K562 (cell line): Measurements from ENCODE around the gene BSDC1. TPM values are rescaled to one million over a fixed set of nuclear protein-coding genes. Genes with fewer than 3 reads are reported as not detected.

Source experiments
- ARID2 ChIP-seq: fragments of 450-650 bp; IDR thresholded peaks from 2 replicates; pipeline ENCODE4 v1.6.1; 2017; ENCODE audit warnings: antibody characterized with exemption, mild to moderate bottlenecking
- FOS ChIP-seq: IDR thresholded peaks from 3 replicates; pipeline ENCODE4 v1.6.1; 2011; ENCODE audit not compliant: insufficient read length; ENCODE audit errors: extremely low read depth
- GABPA ChIP-seq: fragments of 200-800 bp; sonication (Bioruptor generic); conservative IDR thresholded peaks from 2 replicates; pipeline ENCODE4 v1.6.1; 2016; ENCODE audit warnings: low read depth, missing genetic modification characterization, missing compliant biosample characterization
- GATAD2B ChIP-seq: fragments of 450-650 bp; IDR thresholded peaks from 2 replicates; pipeline ENCODE4 v1.6.1; 2017; ENCODE audit warnings: mild to moderate bottlenecking, borderline replicate concordance
- HNRNPH1 ChIP-seq: fragments of 200-400 bp; formaldehyde crosslinking; optimal IDR thresholded peaks from 2 replicates; pipeline ENCODE3; 2017; ENCODE audit warnings: low read depth, mild to moderate bottlenecking, low read length, moderate library complexity
- KAT8 ChIP-seq: fragments of 450-650 bp; IDR thresholded peaks from 2 replicates; pipeline ENCODE4 v1.6.1; 2016; ENCODE audit warnings: low read depth, mild to moderate bottlenecking
- NFIX ChIP-seq: fragments of 250-450 bp; sonication (Bioruptor Pico); IDR thresholded peaks from 2 replicates; pipeline ENCODE4 v1.4.0; 2020; ENCODE audit warnings: low read depth, mild to moderate bottlenecking, moderate library complexity
- PPARD ChIP-seq: fragments of 250-450 bp; sonication (Bioruptor Pico); IDR thresholded peaks from 2 replicates; pipeline ENCODE4 v1.8.0; 2022; ENCODE audit warnings: inconsistent platforms, mild to moderate bottlenecking, moderate library complexity
- RBFOX2 ChIP-seq: fragments of 200-400 bp; formaldehyde crosslinking; IDR thresholded peaks from 2 replicates; pipeline ENCODE4 v1.6.1; 2017; ENCODE audit warnings: low read depth, mild to moderate bottlenecking, low read length, moderate library complexity
- SP1 ChIP-seq: sonication (generic); formaldehyde crosslinking; IDR thresholded peaks from 2 replicates; pipeline ENCODE4 v1.8.1; 2022; ENCODE audit warnings: mild to moderate bottlenecking, missing genetic modification reagents
- SP2 ChIP-seq: IDR thresholded peaks from 2 replicates; pipeline ENCODE4 v1.6.1; 2011; ENCODE audit warnings: mild to moderate bottlenecking, low read depth, low read length, moderate library complexity; ENCODE audit not compliant: poor library complexity, severe bottlenecking; ENCODE audit errors: extremely low read depth
- SRSF3 ChIP-seq: fragments of 200-400 bp; formaldehyde crosslinking; IDR thresholded peaks from 2 replicates; pipeline ENCODE4 v1.6.1; 2016; ENCODE audit warnings: mild to moderate bottlenecking, low read length, moderate library complexity; ENCODE audit not compliant: insufficient read depth
- polyA plus RNA-seq, 8 experiments: library from polyadenylated mRNA; depleted of rRNA in 4 of 8; stranded (reverse) in 5 of 8; unstranded in 3 of 8; fragments of >200 nt; fragmentation: Nextera tagmentation in 2 of 8; fragmentation: Illumina TruSeq in 1 of 8; extraction: Ambion mirVana in 2 of 8; extraction: Trizol in 1 of 8; gene quantifications; 2 replicates each; pipeline versions ENCODE4 v1.2.1 to v1.2.3, GENCODE V29; 2011 to 2014; ENCODE audit warnings: inconsistent platforms in 1 of 8, missing spikeins in 1 of 8
- total RNA-seq, 7 experiments: library from RNA; depleted of rRNA in 6 of 7; stranded (reverse); fragments of >200 nt in 6 of 7; fragmentation: Illumina TruSeq in 2 of 7; extraction: Trizol in 2 of 7; gene quantifications; 2 replicates each; pipeline versions ENCODE4 v1.2.1 to v1.2.3, GENCODE V29; 2011 to 2021; ENCODE audit warnings: low replicate concordance in 1 of 7
- TF ChIP-seq, protein P1 (sequence below): sonication (generic); formaldehyde crosslinking; IDR thresholded peaks from 2 replicates; pipeline ENCODE4 v1.8.1; 2023; ENCODE audit warnings: mild to moderate bottlenecking, missing genetic modification reagents
- TF ChIP-seq, protein P2 (sequence below): sonication (generic); formaldehyde crosslinking; IDR thresholded peaks from 2 replicates; pipeline ENCODE4 v1.8.1; 2023; ENCODE audit warnings: mild to moderate bottlenecking, missing genetic modification reagents, moderate library complexity
- TF ChIP-seq, protein P3 (sequence below), 2 experiments: fragments of 450-650 bp in 1 of 2; sonication (generic) in 1 of 2; formaldehyde crosslinking; conservative IDR thresholded peaks; 2 replicates each; pipeline versions ENCODE4 v1.4.0 to v1.8.1; 2020 to 2022; ENCODE audit warnings: mild to moderate bottlenecking in 1 of 2, missing genetic modification reagents in 1 of 2
- TF ChIP-seq, protein P4 (sequence below): sonication (generic); formaldehyde crosslinking; IDR thresholded peaks from 2 replicates; pipeline ENCODE4 v1.8.0; 2023; ENCODE audit warnings: mild to moderate bottlenecking, missing genetic modification reagents
- TF ChIP-seq, protein P5 (sequence below), 2 experiments: IDR thresholded peaks; 2 replicates each; pipeline ENCODE4 v1.6.1; 2011; ENCODE audit warnings: borderline replicate concordance in 1 of 2, control low read depth in 1 of 2, low read depth in 1 of 2, low read length in 1 of 2, mild to moderate bottlenecking in 1 of 2, mixed read lengths in 1 of 2, moderate library complexity in 1 of 2; ENCODE audit not compliant: insufficient read depth in 1 of 2, insufficient read length in 1 of 2, poor library complexity in 1 of 2, severe bottlenecking in 1 of 2; ENCODE audit errors: extremely low read depth in 1 of 2

The BSDC1 gene
- total and polyA plus RNA-seq, 9 of the 15 experiments (the other 6 are each of a cell fraction or from before 2014, with no cell fraction given), result 10.2 to 96.8 (median 73.1) TPM

DNA sequence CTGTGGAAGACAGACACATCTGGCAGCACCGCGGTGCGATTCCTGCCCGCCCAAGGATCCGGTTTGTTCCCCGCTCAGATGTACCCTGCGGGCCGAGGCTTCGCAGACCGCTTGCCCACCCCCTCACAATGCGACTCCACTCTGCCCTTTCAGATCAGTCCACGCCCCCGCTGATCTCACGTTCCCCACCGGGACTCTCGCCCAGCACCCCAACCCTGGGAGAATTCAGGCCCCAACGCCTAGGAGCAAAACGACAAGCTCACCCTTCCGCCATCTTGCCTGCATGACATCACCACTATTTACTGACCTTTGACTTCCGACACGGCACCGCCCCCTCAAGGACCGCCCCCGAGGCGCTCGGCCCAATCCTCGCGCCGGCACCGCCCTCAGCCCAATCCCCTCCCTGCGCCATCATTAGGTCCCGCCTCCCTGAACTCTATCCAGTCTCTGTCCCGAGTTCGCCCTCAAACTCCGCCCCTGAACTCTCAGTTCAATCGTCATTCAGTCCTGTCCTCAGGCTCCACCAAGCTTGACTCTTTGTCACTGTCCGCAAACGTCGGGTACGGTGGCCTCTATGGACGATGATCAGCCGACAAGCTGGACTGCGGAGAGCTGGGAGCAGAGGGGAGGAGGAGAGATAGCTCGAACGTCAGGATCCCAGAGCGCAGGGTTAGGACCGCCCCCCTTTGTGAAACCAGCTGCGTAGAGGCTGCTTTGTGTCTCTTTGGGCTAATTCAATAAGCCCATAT lies at the start of gene BSDC1 (continued):
- TF ChIP-seq KAT8 (no peak), SP1 (peak; percentile 99), HNRNPH1 (no peak), NFIX (CRISPR knock-in tag) (no peak), GABPA (tag) (peak; percentile 66), RBFOX2 (peak; percentile 86), SP2 (peak; percentile 43), FOS (peak; percentile 26), GATAD2B (no peak), PPARD (CRISPR knock-in tag) (no peak), ARID2 (no peak), SRSF3 (no peak)
- TF ChIP-seq, protein P1, sequence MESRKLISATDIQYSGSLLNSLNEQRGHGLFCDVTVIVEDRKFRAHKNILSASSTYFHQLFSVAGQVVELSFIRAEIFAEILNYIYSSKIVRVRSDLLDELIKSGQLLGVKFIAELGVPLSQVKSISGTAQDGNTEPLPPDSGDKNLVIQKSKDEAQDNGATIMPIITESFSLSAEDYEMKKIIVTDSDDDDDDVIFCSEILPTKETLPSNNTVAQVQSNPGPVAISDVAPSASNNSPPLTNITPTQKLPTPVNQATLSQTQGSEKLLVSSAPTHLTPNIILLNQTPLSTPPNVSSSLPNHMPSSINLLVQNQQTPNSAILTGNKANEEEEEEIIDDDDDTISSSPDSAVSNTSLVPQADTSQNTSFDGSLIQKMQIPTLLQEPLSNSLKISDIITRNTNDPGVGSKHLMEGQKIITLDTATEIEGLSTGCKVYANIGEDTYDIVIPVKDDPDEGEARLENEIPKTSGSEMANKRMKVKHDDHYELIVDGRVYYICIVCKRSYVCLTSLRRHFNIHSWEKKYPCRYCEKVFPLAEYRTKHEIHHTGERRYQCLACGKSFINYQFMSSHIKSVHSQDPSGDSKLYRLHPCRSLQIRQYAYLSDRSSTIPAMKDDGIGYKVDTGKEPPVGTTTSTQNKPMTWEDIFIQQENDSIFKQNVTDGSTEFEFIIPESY (CRISPR knock-in tag), result peak; percentile 89
- TF ChIP-seq, protein P2, sequence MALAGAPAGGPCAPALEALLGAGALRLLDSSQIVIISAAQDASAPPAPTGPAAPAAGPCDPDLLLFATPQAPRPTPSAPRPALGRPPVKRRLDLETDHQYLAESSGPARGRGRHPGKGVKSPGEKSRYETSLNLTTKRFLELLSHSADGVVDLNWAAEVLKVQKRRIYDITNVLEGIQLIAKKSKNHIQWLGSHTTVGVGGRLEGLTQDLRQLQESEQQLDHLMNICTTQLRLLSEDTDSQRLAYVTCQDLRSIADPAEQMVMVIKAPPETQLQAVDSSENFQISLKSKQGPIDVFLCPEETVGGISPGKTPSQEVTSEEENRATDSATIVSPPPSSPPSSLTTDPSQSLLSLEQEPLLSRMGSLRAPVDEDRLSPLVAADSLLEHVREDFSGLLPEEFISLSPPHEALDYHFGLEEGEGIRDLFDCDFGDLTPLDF (CRISPR knock-in tag), result no peak; the same call in 1 of the 2 replicates
- TF ChIP-seq, protein P3, sequence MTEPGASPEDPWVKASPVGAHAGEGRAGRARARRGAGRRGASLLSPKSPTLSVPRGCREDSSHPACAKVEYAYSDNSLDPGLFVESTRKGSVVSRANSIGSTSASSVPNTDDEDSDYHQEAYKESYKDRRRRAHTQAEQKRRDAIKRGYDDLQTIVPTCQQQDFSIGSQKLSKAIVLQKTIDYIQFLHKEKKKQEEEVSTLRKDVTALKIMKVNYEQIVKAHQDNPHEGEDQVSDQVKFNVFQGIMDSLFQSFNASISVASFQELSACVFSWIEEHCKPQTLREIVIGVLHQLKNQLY (CRISPR knock-in tag; conservative IDR thresholded peaks at IDR 0.05), result no peak; a peak in 1 of 4 replicates
- TF ChIP-seq, protein P4, sequence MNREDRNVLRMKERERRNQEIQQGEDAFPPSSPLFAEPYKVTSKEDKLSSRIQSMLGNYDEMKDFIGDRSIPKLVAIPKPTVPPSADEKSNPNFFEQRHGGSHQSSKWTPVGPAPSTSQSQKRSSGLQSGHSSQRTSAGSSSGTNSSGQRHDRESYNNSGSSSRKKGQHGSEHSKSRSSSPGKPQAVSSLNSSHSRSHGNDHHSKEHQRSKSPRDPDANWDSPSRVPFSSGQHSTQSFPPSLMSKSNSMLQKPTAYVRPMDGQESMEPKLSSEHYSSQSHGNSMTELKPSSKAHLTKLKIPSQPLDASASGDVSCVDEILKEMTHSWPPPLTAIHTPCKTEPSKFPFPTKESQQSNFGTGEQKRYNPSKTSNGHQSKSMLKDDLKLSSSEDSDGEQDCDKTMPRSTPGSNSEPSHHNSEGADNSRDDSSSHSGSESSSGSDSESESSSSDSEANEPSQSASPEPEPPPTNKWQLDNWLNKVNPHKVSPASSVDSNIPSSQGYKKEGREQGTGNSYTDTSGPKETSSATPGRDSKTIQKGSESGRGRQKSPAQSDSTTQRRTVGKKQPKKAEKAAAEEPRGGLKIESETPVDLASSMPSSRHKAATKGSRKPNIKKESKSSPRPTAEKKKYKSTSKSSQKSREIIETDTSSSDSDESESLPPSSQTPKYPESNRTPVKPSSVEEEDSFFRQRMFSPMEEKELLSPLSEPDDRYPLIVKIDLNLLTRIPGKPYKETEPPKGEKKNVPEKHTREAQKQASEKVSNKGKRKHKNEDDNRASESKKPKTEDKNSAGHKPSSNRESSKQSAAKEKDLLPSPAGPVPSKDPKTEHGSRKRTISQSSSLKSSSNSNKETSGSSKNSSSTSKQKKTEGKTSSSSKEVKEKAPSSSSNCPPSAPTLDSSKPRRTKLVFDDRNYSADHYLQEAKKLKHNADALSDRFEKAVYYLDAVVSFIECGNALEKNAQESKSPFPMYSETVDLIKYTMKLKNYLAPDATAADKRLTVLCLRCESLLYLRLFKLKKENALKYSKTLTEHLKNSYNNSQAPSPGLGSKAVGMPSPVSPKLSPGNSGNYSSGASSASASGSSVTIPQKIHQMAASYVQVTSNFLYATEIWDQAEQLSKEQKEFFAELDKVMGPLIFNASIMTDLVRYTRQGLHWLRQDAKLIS (CRISPR knock-in tag), result peak; percentile 76
- TF ChIP-seq, protein P5, sequence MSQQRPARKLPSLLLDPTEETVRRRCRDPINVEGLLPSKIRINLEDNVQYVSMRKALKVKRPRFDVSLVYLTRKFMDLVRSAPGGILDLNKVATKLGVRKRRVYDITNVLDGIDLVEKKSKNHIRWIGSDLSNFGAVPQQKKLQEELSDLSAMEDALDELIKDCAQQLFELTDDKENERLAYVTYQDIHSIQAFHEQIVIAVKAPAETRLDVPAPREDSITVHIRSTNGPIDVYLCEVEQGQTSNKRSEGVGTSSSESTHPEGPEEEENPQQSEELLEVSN (IDR thresholded peaks at IDR 0.05; ENCODE audit: borderline replicate concordance in 1 of 2, extremely low read depth in 1 of 2, insufficient read depth in 1 of 2, insufficient read length in 1 of 2, low read depth in 1 of 2, low read length in 1 of 2, poor library complexity in 1 of 2, severe bottlenecking in 1 of 2), result peak in 1 of 2 experiments; percentile 26
